A549 (cell line): ENCODE data around the gene EML4. TPM values are rescaled to one million over a fixed set of nuclear protein-coding genes. Genes with fewer than 3 reads are reported as not detected.

ENCODE experiments used
- ATAC-seq, 2 experiments: fragments of 200-7000 bp in 1 of 2; fragments of >200 bp in 1 of 2; cut with Nextera tagmentation in 1 of 2; cut with Tn5 transposase in 1 of 2; 3 replicates each; pipeline versions ENCODE4 v1.8.0 to v1.9.1; 2018 to 2020; ENCODE audit warnings: mild to moderate bottlenecking in 1 of 2, moderate library complexity in 1 of 2
- CTCF ChIA-PET: fragments of 300-600 bp; sonication (Branson Sonifier 250); formaldehyde crosslinking; extraction: SDS; loops from one replicate; lab custom pipeline; 2021; ENCODE audit warnings: antibody characterized with exemption, inconsistent platforms; lab: Yijun Ruan, JAX
- POLR2A ChIA-PET: fragments of 350-600 bp; formaldehyde crosslinking; extraction: SDS; loops from one replicate; lab custom pipeline; 2021; ENCODE audit warnings: antibody characterized with exemption, inconsistent platforms; lab: Yijun Ruan, JAX
- DNase-seq, 2 experiments: peaks; one replicate each; pipeline versions ENCODE4 v3.0.0 to v3.0.0-alpha.2; 2011 to 2016; ENCODE audit warnings: low read depth in 1 of 2, low spot score in 1 of 2
- FAIRE-seq: peaks from 2 replicates; lab custom pipeline; 2011; peaks lifted over from hg19 to GRCh38; lab: Jason Lieb, UNC
- H3K27ac ChIP-seq, 2 experiments: fragments of >200 bp; sonication (Bioruptor Twin); formaldehyde crosslinking; 3 replicates each; pipeline ENCODE4 v1.5.1; 2016 to 2017
- H3K4me1 ChIP-seq: fragments of >200 bp; sonication (Bioruptor Twin); formaldehyde crosslinking; 3 replicates; pipeline ENCODE4 v1.6.1; 2016
- H3K4me2 ChIP-seq: fragments of >200 bp; sonication (Bioruptor Twin); formaldehyde crosslinking; 3 replicates; pipeline ENCODE4 v1.6.1; 2016
- H3K4me3 ChIP-seq: fragments of >200 bp; sonication (Bioruptor Twin); formaldehyde crosslinking; 3 replicates; pipeline ENCODE4 v1.5.1; 2016
- H3K9me3 ChIP-seq: fragments of >200 bp; sonication (Bioruptor Twin); formaldehyde crosslinking; 3 replicates; pipeline ENCODE4 v1.6.1; 2016
- BHLHE40 ChIP-seq: IDR thresholded peaks from 2 replicates; pipeline ENCODE4 v1.6.1; 2012; ENCODE audit warnings: low read depth, low read length, inconsistent platforms
- CBX2 ChIP-seq: fragments of 200-600 bp; sonication (generic); IDR thresholded peaks from 2 replicates; pipeline ENCODE4 v1.6.1; 2016; ENCODE audit warnings: low read depth, mild to moderate bottlenecking, borderline replicate concordance
- CHD2 ChIP-seq: fragments of 150-350 bp; IDR thresholded peaks from 2 replicates; pipeline ENCODE4 v1.6.1; 2014; ENCODE audit warnings: low read length; ENCODE audit not compliant: partially characterized antibody
- EHMT2 ChIP-seq: fragments of 200-600 bp; sonication (generic); IDR thresholded peaks from 2 replicates; pipeline ENCODE4 v1.6.1; 2016; ENCODE audit warnings: antibody characterized with exemption, low read depth, mild to moderate bottlenecking, moderate library complexity
- ESRRA ChIP-seq: fragments of 150-350 bp; IDR thresholded peaks from 2 replicates; pipeline ENCODE4 v1.6.1; 2014; ENCODE audit warnings: mild to moderate bottlenecking, low read length, borderline replicate concordance
- FOXS1 ChIP-seq: fragments of 250-450 bp; sonication (Bioruptor Pico); IDR thresholded peaks from 2 replicates; pipeline ENCODE4 v1.5.0; 2020; ENCODE audit warnings: mild to moderate bottlenecking, moderate library complexity
- GATA3 ChIP-seq: IDR thresholded peaks from 2 replicates; pipeline ENCODE4 v1.6.1; 2012; ENCODE audit warnings: borderline replicate concordance
- JUN ChIP-seq, 2 experiments: fragments of >200 bp; sonication (Bioruptor Twin); formaldehyde crosslinking; IDR thresholded peaks; 2 replicates in 1 of 2; 3 replicates in 1 of 2; pipeline ENCODE4 v1.6.1; 2016 to 2017
- JUNB ChIP-seq: fragments of >200 bp; sonication (Bioruptor Twin); formaldehyde crosslinking; IDR thresholded peaks from 2 replicates; pipeline ENCODE4 v1.6.1; 2016
- MAFK ChIP-seq: fragments of 450-650 bp; IDR thresholded peaks from 2 replicates; pipeline ENCODE4 v1.6.1; 2014; ENCODE audit not compliant: partially characterized antibody
- MYC ChIP-seq: IDR thresholded peaks from 2 replicates; pipeline ENCODE4 v1.6.1; 2012; ENCODE audit warnings: mild to moderate bottlenecking, inconsistent platforms, low read length, improper control_type of control experiment, borderline replicate concordance
- NFE2L2 ChIP-seq: fragments of 150-350 bp; conservative IDR thresholded peaks from 2 replicates; pipeline ENCODE4 v1.6.1; 2014; ENCODE audit warnings: low read length
- NPAS2 ChIP-seq: fragments of 250-450 bp; sonication (Bioruptor Pico); IDR thresholded peaks from 2 replicates; pipeline ENCODE4 v1.8.0; 2022; ENCODE audit warnings: mild to moderate bottlenecking, moderate library complexity, borderline replicate concordance
- PHF8 ChIP-seq: fragments of 200-600 bp; sonication (generic); IDR thresholded peaks from 2 replicates; pipeline ENCODE4 v1.6.1; 2016; ENCODE audit warnings: low read depth, mild to moderate bottlenecking, antibody characterized with exemption, moderate library complexity, borderline replicate concordance
- POLR2A ChIP-seq: IDR thresholded peaks from 2 replicates; pipeline ENCODE4 v1.6.1; 2012; ENCODE audit warnings: mild to moderate bottlenecking, low read length
- RAD21 ChIP-seq, 2 experiments: fragments of >200 bp in 1 of 2; sonication (Bioruptor Twin) in 1 of 2; formaldehyde crosslinking in 1 of 2; IDR thresholded peaks in 1 of 2; conservative IDR thresholded peaks in 1 of 2; 2 replicates in 1 of 2; 3 replicates in 1 of 2; pipeline ENCODE4 v1.6.1; 2012 to 2018; ENCODE audit warnings: inconsistent platforms in 1 of 2
- RARB ChIP-seq: fragments of 250-450 bp; sonication (Bioruptor Pico); IDR thresholded peaks from 2 replicates; pipeline ENCODE4 v1.8.0; 2021; ENCODE audit warnings: mild to moderate bottlenecking, moderate library complexity
- RFX5 ChIP-seq: fragments of 450-650 bp; IDR thresholded peaks from 2 replicates; pipeline ENCODE4 v1.7.1; 2014; ENCODE audit warnings: antibody characterized with exemption, mild to moderate bottlenecking, moderate library complexity
- SMC3 ChIP-seq: fragments of >200 bp; sonication (Bioruptor Twin); formaldehyde crosslinking; IDR thresholded peaks from 3 replicates; pipeline ENCODE4 v1.6.1; 2018; ENCODE audit warnings: inconsistent platforms
- TP53 ChIP-seq: fragments of 250-450 bp; sonication (Bioruptor Pico); IDR thresholded peaks from 2 replicates; pipeline ENCODE4 v1.5.0; 2021; ENCODE audit warnings: mild to moderate bottlenecking, moderate library complexity
- ZSCAN20 ChIP-seq: fragments of 250-450 bp; sonication (Bioruptor Pico); IDR thresholded peaks from 2 replicates; pipeline ENCODE4 v1.8.0; 2022; ENCODE audit warnings: mild to moderate bottlenecking, moderate library complexity
- WGBS: methylation state at CpG from one replicate; pipeline ENCODE4 v1.1.6; 2017; ENCODE audit errors: missing lambda C conversion rate; 5-methylcytosine and 5-hydroxymethylcytosine counted together
- polyA plus RNA-seq, 4 experiments: library from polyadenylated mRNA; depleted of rRNA in 3 of 4; stranded (reverse); fragments of >200 nt; fragmentation: RNase III in 1 of 4; extraction: RNeasy Plus Mini Kit Qiagen cat#74134 plus additional on column Dnase treatment in 1 of 4; gene quantifications; 2 replicates in 3 of 4; 3 replicates in 1 of 4; pipeline ENCODE4 v1.2.3, GENCODE V29; 2011 to 2017
- TF ChIP-seq, protein P1 (sequence below): IDR thresholded peaks from 2 replicates; pipeline ENCODE4 v1.6.1; 2012
- TF ChIP-seq, protein P2 (sequence below): fragments of 150-350 bp; IDR thresholded peaks from 2 replicates; pipeline ENCODE4 v1.6.1; 2014; ENCODE audit warnings: low read depth, mild to moderate bottlenecking, low read length
- TF ChIP-seq, protein P3 (sequence below): fragments of >200 bp; sonication (Bioruptor Twin); formaldehyde crosslinking; IDR thresholded peaks from 3 replicates; pipeline ENCODE4 v1.5.1; 2016
- TF ChIP-seq, protein P4 (sequence below): fragments of 450-650 bp; IDR thresholded peaks from 2 replicates; pipeline ENCODE4 v1.6.1; 2014; ENCODE audit warnings: antibody characterized with exemption

EML4 gene
- polyA plus RNA-seq, 2 of the 4 experiments (the other 2 are of a cell fraction), result 34.6 to 130 TPM

DNA sequence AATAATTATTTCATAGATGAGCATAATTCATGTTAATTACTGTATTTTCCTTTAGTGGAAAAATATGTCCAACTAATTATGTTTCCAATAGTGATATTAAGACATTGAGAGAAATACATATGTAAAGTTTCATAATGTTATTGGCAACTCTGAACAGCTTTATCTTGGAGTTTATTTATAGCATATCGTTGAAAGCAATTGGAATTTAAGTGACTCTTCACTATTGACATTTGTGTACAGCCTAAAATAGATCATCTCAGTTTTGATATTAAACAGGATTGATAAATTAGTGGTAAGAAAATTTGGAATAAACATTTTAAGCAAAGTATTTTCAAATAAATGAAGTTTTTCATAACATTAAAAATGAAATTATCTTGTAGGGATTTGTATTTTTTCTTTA, 79.7 kb downstream of the EML4 start (continued):
- TF ChIP-seq TP53 (CRISPR knock-in tag), result no peak

DNA sequence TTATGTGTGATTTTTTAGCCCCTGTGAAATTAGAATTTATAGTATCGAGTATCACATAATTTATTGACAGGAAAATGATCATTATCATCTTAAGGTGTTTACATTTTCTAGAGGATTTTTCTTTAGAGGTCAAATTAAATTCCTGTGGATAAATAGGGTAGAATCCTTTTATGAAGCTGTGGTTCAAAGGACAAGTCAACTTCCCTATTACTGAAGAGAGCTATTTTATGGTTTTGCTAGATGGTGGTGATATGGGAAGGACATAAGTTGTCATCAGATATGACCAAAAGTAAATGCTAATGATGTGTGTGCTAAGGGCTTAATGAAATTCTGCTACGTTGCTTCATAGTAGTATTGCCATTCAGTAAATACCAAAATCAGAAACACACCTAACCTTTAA, 80.1 kb downstream of the EML4 start:
- no peak for ATAC-seq
- Histone ChIP-seq H3K4me3 (no peak overlapping the region), H3K4me1 (no peaks in the 10 kb centered on the region; the same call in 2 of the 3 replicates), H3K27ac (no peak overlapping the region), H3K9me3 (no peaks in the 10 kb centered on the region), H3K4me2 (no peak overlapping the region)
- ChIA-PET POLR2A (no interaction called here), CTCF (interaction anchor here (0.7 to 2.5 kb wide), 4 partner anchors 10 to 153 kb away, joined by 3 to 9 read pairs (median 4); no protein-coding TSS in a partner anchor)
- TF ChIP-seq RFX5 (no peak), FOXS1 (no peak), NPAS2 (CRISPR knock-in tag) (no peak), MAFK (no peak), ESRRA (no peak)
- FAIRE-seq, result no peak
- DNase-seq, result no peak
- 92% methylated on average over 2 of the region's 2 CpGs for WGBS

DNA sequence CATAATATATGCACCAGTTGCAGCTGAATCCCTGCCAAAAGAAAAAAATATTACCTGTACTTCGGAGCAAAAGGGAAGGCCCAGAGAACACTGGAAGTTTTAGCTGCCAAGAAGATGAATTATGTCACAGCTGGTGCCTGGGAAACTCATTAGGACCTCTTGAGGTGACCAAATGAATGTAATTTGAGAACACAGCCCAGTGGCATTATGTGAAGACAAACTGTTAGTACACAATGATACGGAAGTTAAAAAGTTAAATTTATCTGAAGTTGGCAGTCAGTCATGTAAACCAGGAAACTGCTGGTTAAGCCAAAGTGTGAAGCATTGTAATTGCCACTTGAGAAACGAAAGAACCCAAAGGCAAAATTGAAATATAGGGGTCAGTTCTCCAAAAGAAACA, 80.7 kb downstream of the EML4 start:
- DNase-seq, result no peak
- Histone ChIP-seq H3K9me3 (no peaks in the 10 kb centered on the region), H3K27ac (no peak overlapping the region), H3K4me3 (no peak overlapping the region), H3K4me2 (no peak overlapping the region)
- ChIA-PET POLR2A (no interaction called here), CTCF (interaction anchor here (0.7 to 2.5 kb wide), 3 partner anchors 10 to 15 kb away, joined by 3 to 9 read pairs (median 4); no protein-coding TSS in a partner anchor)
- ATAC-seq, result no peak
- TF ChIP-seq FOXS1 (no peak), RAD21 (conservative IDR thresholded peaks at IDR 0.05 in 1 of 2, IDR thresholded peaks at IDR 0.05 in 1 of 2) (no peak), CBX2 (no peak), BHLHE40 (no peak), PHF8 (no peak), POLR2A (no peak), RARB (no peak), GATA3 (no peak)
- TF ChIP-seq, protein P1, sequence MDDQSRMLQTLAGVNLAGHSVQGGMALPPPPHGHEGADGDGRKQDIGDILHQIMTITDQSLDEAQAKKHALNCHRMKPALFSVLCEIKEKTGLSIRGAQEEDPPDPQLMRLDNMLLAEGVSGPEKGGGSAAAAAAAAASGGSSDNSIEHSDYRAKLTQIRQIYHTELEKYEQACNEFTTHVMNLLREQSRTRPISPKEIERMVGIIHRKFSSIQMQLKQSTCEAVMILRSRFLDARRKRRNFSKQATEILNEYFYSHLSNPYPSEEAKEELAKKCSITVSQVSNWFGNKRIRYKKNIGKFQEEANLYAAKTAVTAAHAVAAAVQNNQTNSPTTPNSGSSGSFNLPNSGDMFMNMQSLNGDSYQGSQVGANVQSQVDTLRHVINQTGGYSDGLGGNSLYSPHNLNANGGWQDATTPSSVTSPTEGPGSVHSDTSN, result no peak
- TF ChIP-seq, protein P2, sequence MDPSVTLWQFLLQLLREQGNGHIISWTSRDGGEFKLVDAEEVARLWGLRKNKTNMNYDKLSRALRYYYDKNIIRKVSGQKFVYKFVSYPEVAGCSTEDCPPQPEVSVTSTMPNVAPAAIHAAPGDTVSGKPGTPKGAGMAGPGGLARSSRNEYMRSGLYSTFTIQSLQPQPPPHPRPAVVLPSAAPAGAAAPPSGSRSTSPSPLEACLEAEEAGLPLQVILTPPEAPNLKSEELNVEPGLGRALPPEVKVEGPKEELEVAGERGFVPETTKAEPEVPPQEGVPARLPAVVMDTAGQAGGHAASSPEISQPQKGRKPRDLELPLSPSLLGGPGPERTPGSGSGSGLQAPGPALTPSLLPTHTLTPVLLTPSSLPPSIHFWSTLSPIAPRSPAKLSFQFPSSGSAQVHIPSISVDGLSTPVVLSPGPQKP, result no peak
- TF ChIP-seq, all 56 proteins: peak for 0
- H3K4me1 ChIP-seq, result no peaks in the 10 kb centered on the region
- peak; percentile 70 for FAIRE-seq
- 80% methylated on average over 3 of the region's 3 CpGs for WGBS

DNA sequence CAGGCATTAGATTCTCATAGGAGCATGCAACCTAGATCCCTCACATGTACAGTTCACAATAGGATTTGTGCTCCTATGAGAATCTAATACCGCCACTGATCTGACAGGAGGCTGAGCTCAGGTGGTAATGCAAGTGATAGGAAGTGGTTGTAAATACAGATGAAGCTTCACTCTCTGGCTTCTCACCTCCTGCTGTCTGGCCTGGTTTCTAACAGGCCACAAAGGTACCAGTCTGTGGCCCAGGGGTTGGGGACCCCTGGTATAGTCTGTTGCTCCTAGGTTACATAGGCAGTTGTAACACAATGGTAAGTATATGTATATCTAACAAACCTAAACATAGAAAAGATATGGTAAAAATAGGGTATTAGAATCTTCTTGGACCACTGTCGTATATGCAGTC, 81.8 kb downstream of the EML4 start:
- no peak for ATAC-seq
- ChIA-PET POLR2A (no interaction called here), CTCF (interaction anchor here (2.5 kb wide), 1 partner anchor 13 kb away, joined by 9 read pairs; no protein-coding TSS in a partner anchor)
- Histone ChIP-seq H3K4me3 (no peak overlapping the region), H3K27ac (no peak overlapping the region), H3K9me3 (no peaks in the 10 kb centered on the region), H3K4me1 (no peaks in the 10 kb centered on the region), H3K4me2 (no peak overlapping the region)
- DNase-seq, result no peak
- WGBS, result 94% methylated on average over 2 of the region's 2 CpGs
- no peak for FAIRE-seq
- TF ChIP-seq MYC (no peak), EHMT2 (no peak), RAD21 (conservative IDR thresholded peaks at IDR 0.05 in 1 of 2, IDR thresholded peaks at IDR 0.05 in 1 of 2) (no peak), ESRRA (no peak), JUN (IDR thresholded peaks at IDR 0.05) (no peak), JUNB (no peak), ZSCAN20 (no peak), NFE2L2 (no peak), RARB (no peak), SMC3 (no peak), CHD2 (no peak)
- TF ChIP-seq, protein P3, sequence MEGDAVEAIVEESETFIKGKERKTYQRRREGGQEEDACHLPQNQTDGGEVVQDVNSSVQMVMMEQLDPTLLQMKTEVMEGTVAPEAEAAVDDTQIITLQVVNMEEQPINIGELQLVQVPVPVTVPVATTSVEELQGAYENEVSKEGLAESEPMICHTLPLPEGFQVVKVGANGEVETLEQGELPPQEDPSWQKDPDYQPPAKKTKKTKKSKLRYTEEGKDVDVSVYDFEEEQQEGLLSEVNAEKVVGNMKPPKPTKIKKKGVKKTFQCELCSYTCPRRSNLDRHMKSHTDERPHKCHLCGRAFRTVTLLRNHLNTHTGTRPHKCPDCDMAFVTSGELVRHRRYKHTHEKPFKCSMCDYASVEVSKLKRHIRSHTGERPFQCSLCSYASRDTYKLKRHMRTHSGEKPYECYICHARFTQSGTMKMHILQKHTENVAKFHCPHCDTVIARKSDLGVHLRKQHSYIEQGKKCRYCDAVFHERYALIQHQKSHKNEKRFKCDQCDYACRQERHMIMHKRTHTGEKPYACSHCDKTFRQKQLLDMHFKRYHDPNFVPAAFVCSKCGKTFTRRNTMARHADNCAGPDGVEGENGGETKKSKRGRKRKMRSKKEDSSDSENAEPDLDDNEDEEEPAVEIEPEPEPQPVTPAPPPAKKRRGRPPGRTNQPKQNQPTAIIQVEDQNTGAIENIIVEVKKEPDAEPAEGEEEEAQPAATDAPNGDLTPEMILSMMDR, result no peak
- TF ChIP-seq, protein P4, sequence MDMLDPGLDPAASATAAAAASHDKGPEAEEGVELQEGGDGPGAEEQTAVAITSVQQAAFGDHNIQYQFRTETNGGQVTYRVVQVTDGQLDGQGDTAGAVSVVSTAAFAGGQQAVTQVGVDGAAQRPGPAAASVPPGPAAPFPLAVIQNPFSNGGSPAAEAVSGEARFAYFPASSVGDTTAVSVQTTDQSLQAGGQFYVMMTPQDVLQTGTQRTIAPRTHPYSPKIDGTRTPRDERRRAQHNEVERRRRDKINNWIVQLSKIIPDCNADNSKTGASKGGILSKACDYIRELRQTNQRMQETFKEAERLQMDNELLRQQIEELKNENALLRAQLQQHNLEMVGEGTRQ, result no peak
- TF ChIP-seq, protein P2, result no peak
